ENCODE data around the gene TMCO1. TPM values are rescaled to one million over a fixed set of nuclear protein-coding genes. Genes with fewer than 3 reads are reported as not detected.
"Not testable (repeated sequence)": the region's sequence is repeated elsewhere in the genome, so short reads cannot be mapped to it uniquely, and the experiment has no call there.

TMCO1 gene
- total and polyA plus RNA-seq, 2 donors from 2014 or later, result 109 to 149 TPM

DNA sequence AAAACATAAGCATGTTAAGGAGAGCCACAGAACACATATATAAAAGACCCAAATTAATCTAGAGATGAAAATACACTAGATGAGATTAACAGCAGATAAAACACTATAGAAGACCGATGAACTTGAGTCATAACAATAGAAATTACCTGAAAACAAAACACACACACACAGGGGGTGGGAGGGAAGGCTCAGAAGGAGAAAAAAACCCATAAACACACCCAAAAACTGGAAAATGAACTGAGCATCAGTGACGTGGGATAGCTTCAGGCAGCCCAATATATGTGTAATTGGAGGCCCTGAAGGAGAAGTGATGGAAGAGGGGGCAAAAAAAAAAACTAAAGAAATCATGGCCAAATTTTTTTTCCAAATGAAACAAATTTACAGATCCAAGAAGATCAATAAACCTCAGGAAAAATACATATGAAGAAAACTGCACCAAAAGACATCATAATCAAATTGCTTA lies 81.7 kb downstream of the TMCO1 start:
- TF ChIP-seq, protein P1, sequence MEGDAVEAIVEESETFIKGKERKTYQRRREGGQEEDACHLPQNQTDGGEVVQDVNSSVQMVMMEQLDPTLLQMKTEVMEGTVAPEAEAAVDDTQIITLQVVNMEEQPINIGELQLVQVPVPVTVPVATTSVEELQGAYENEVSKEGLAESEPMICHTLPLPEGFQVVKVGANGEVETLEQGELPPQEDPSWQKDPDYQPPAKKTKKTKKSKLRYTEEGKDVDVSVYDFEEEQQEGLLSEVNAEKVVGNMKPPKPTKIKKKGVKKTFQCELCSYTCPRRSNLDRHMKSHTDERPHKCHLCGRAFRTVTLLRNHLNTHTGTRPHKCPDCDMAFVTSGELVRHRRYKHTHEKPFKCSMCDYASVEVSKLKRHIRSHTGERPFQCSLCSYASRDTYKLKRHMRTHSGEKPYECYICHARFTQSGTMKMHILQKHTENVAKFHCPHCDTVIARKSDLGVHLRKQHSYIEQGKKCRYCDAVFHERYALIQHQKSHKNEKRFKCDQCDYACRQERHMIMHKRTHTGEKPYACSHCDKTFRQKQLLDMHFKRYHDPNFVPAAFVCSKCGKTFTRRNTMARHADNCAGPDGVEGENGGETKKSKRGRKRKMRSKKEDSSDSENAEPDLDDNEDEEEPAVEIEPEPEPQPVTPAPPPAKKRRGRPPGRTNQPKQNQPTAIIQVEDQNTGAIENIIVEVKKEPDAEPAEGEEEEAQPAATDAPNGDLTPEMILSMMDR (IDR thresholded peaks at IDR 0.05; ENCODE audit: borderline replicate concordance, extremely low read depth, insufficient read depth), result no peak
- no peak for FAIRE-seq

DNA sequence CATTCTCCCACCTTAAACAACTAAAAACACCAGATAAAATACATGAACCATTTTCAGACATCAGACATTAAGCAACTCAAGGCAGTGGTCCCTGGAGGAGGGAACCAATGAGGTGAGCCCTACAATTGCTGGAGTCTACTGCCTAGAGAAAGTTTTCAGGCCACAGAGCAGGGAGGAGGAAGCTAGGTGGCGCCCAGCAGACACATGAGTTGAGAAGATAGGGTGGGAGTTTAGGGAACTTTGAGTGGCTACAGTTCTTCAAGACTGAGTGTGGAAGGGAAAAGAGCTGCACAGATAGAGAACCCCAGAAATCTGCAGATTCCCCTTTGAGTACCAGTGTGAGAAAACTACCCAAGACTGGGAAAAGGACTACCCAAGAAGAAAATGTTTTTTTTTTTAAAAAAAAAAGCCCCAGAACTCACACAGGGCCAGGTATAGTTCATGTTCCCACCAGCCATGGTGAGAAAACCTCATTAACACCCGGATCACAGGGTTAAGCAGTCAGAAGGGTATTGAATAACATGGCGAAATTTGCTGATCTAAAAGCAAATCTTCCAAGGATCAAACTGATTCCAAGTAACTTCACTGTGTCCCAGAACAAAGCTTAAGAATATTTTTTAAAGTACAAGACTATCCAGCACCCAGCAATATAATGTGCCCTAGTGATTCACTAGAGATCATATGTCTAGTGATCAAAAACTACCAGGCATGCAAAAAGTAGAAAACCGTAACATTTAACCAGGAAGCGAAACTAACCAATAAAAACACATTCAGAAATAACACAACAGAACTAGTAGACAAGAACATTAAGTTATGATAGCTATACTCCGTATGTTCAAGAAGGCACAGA lies 82.3 kb downstream of the TMCO1 start:
- Histone ChIP-seq H3K4me1 (ENCODE audit: control insufficient read depth in 2 of 3, insufficient read depth in 2 of 3, low read depth in 1 of 3, low read length in 3 of 3) (no peaks in the 10 kb centered on the region), H3K27ac (ENCODE audit: low read depth in 2 of 2, low read length in 2 of 2) (no peak overlapping the region), H3K27me3 (ENCODE audit: control insufficient read depth, insufficient read depth, low read length) (no peaks in the 10 kb centered on the region), H3K9me3 (ENCODE audit: control insufficient read depth in 2 of 3, insufficient read depth in 1 of 3, low read length in 3 of 3) (no peaks in the 10 kb centered on the region), H3K4me3 (ENCODE audit: low read length in 3 of 3) (no peak overlapping the region), H3K9ac (ENCODE audit: low read length in 3 of 3) (no peak overlapping the region), H3K36me3 (ENCODE audit: control insufficient read depth in 2 of 3, insufficient read depth in 3 of 3, low read length in 3 of 3) (peaks cover 8 to 20% (median 11%) of the 10 kb centered on the region in 3 donors)
- FAIRE-seq, result no peak
- intact Hi-C loops (cut with DNase I), result no loop called here
- no peak for DNase-seq
- TF ChIP-seq, protein P1 (IDR thresholded peaks at IDR 0.05; ENCODE audit: borderline replicate concordance, extremely low read depth, insufficient read depth), result no peak

More for the DNA sequence above, 81.7 kb downstream of the TMCO1 start:
- H3K4me1 ChIP-seq (ENCODE audit: control insufficient read depth in 2 of 3, insufficient read depth in 2 of 3, low read depth in 1 of 3, low read length in 3 of 3), result no peaks in the 10 kb centered on the region
- no peaks in the 10 kb centered on the region for H3K9me3 ChIP-seq (ENCODE audit: control insufficient read depth in 2 of 3, insufficient read depth in 1 of 3, low read length in 3 of 3)
- peaks cover 6 to 16% (median 7%) of the 10 kb centered on the region in 3 donors for H3K36me3 ChIP-seq (ENCODE audit: control insufficient read depth in 2 of 3, insufficient read depth in 3 of 3, low read length in 3 of 3)
- DNase-seq, result no peak
- H3K27me3 ChIP-seq (ENCODE audit: control insufficient read depth, insufficient read depth, low read length), result no peaks in the 10 kb centered on the region
- no peak overlapping the region for H3K9ac ChIP-seq (ENCODE audit: low read length in 3 of 3)
- H3K27ac ChIP-seq (ENCODE audit: low read depth in 2 of 2, low read length in 2 of 2), result no peak overlapping the region
- no peak overlapping the region for H3K4me3 ChIP-seq (ENCODE audit: low read length in 3 of 3)
- intact Hi-C loops (cut with DNase I), result no loop called here

DNA sequence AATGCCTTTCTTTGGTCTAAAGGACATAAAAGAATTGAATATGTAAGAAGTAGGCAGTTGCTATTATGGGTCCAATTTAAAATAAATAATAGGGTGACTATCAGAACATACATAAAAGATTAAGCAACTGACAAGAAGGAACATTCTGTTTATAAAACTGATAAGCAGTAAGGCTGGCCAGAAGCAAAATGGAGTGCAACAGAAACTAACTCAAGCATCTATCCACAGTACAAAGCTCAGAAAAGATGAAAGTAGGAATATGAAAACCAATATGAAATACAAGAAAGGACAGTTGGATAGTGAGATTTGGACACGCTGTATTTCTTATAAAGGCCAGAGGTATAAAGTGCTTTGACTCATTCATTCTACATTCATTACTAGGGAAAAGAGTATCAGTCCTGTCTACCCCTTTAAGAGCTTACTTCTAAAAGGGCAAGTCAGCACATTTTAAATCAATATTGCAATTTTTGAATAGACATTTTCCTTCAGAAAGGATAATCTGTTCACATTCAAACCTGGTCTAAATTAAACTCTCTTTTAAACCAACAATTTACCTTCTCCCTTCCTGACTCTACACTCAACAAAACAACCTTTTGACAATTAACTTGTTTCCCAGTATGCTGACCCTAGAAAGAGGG lies 84.7 kb downstream of the TMCO1 start:
- Histone ChIP-seq H3K27ac (ENCODE audit: low read depth in 2 of 2, low read length in 2 of 2) (no peak overlapping the region), H3K36me3 (ENCODE audit: control insufficient read depth in 2 of 3, insufficient read depth in 3 of 3, low read length in 3 of 3) (peaks cover 8 to 33% (median 18%) of the 10 kb centered on the region in 3 donors), H3K27me3 (ENCODE audit: control insufficient read depth, insufficient read depth, low read length) (no peaks in the 10 kb centered on the region), H3K4me1 (ENCODE audit: control insufficient read depth in 2 of 3, insufficient read depth in 2 of 3, low read depth in 1 of 3, low read length in 3 of 3) (no peaks in the 10 kb centered on the region), H3K9ac (ENCODE audit: low read length in 3 of 3) (no peak overlapping the region), H3K4me3 (ENCODE audit: low read length in 3 of 3) (no peak overlapping the region), H3K9me3 (ENCODE audit: control insufficient read depth in 2 of 3, insufficient read depth in 1 of 3, low read length in 3 of 3) (no peaks in the 10 kb centered on the region)
- DNase-seq, result no peak
- intact Hi-C loops (cut with DNase I), result no loop called here
- TF ChIP-seq, protein P1 (IDR thresholded peaks at IDR 0.05; ENCODE audit: borderline replicate concordance, extremely low read depth, insufficient read depth), result no peak
- FAIRE-seq, result no peak

DNA sequence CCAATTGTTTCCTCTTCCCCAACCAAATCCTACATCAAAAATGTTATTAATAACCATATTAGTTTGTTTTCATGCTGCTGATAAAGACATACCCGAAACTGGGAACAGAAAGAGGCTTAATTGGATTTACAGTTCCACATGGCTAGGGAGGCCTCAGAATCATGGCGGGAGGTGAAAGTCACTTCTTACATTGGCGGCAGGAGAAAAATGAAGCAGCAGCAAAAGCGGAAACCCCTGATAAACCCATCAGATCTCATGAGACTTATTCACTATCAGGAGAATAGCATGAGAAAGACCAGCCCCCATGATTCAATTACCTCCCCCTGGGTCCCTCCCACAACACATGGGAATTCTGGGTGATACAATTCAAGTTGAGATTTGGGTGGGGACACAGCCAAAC lies 87.9 kb downstream of the TMCO1 start:
- H3K9ac ChIP-seq (ENCODE audit: low read length in 3 of 3); H3K9me3 ChIP-seq (ENCODE audit: control insufficient read depth in 2 of 3, insufficient read depth in 1 of 3, low read length in 3 of 3); H3K4me1 ChIP-seq (ENCODE audit: control insufficient read depth in 2 of 3, insufficient read depth in 2 of 3, low read depth in 1 of 3, low read length in 3 of 3); H3K4me3 ChIP-seq (ENCODE audit: low read length in 3 of 3); H3K27me3 ChIP-seq (ENCODE audit: control insufficient read depth, insufficient read depth, low read length); DNase-seq; intact Hi-C loops (cut with DNase I); H3K27ac ChIP-seq (ENCODE audit: low read depth in 2 of 2, low read length in 2 of 2); FAIRE-seq: not testable (repeated sequence)
- H3K36me3 ChIP-seq (ENCODE audit: control insufficient read depth in 2 of 3, insufficient read depth in 3 of 3, low read length in 3 of 3), result peaks cover 8 to 38% (median 28%) of the 10 kb centered on the region in 3 donors

All from kidney (tissue), 14 donors.